PC-9 (cell line): ENCODE measurements around the gene ABR. TPM values are rescaled to one million over a fixed set of nuclear protein-coding genes. Genes with fewer than 3 reads are reported as not detected.

Source experiments
- BruUV-seq: library from RNA; stranded (reverse); fragments of 400-500 nt; replicated peaks from 2 replicates; lab custom pipeline; 2021; lab: Mats Ljungman, UMichigan
- CTCF ChIA-PET: fragments of 300-600 bp; sonication (Branson Sonifier 250); formaldehyde crosslinking; loops from one replicate; lab custom pipeline; 2022; ENCODE audit warnings: antibody characterized with exemption; lab: Charles Lee
- POLR2A ChIA-PET: fragments of 300-600 bp; sonication (Branson Sonifier 250); formaldehyde crosslinking; loops from one replicate; lab custom pipeline; 2022; ENCODE audit warnings: antibody characterized with exemption; ENCODE audit not compliant: unreplicated experiment; lab: Charles Lee
- DNase-seq, 2 experiments: peaks; one replicate each; pipeline versions ENCODE4 v3.0.0 to v3.0.0-alpha.2; 2015 to 2022; ENCODE audit warnings: mixed read lengths in 1 of 2
- H2AFZ ChIP-seq: fragments of 200-600 bp; sonication (generic); 2 replicates; pipeline ENCODE4 v1.8.1; 2017; ENCODE audit warnings: antibody characterized with exemption
- H3F3A ChIP-seq: fragments of 200-600 bp; sonication (generic); 2 replicates; pipeline ENCODE4 v1.8.1; 2017; ENCODE audit warnings: antibody characterized with exemption, mild to moderate bottlenecking, low read depth; ENCODE audit not compliant: insufficient read depth
- H3K27ac ChIP-seq: fragments of 200-600 bp; sonication (generic); 2 replicates; pipeline ENCODE4 v1.6.1; 2016; ENCODE audit warnings: mixed run types
- H3K27me3 ChIP-seq: fragments of 200-600 bp; sonication (generic); 2 replicates; pipeline ENCODE4 v1.6.1; 2016; ENCODE audit warnings: low read depth, mixed run types; ENCODE audit not compliant: insufficient read depth
- H3K36me3 ChIP-seq: fragments of 200-600 bp; sonication (generic); 2 replicates; pipeline ENCODE4 v1.6.1; 2016; ENCODE audit warnings: low read depth, mixed run types
- H3K4me1 ChIP-seq: fragments of 200-600 bp; sonication (generic); replicated peaks from 2 replicates; pipeline ENCODE4 v1.6.1; 2016; ENCODE audit warnings: mixed run types; ENCODE audit not compliant: insufficient read depth
- H3K4me2 ChIP-seq: fragments of 200-600 bp; sonication (generic); 2 replicates; pipeline ENCODE4 v1.6.1; 2017; ENCODE audit warnings: mixed run types
- H3K4me3 ChIP-seq: fragments of 200-600 bp; sonication (generic); 2 replicates; pipeline ENCODE4 v1.6.1; 2016; ENCODE audit warnings: mixed run types
- H3K79me2 ChIP-seq: fragments of 200-600 bp; sonication (generic); 2 replicates; pipeline ENCODE4 v1.6.1; 2017; ENCODE audit warnings: low read depth, mixed run types
- H3K9me2 ChIP-seq: fragments of 200-600 bp; sonication (generic); 2 replicates; pipeline ENCODE4 v1.8.1; 2017; ENCODE audit warnings: mild to moderate bottlenecking; ENCODE audit not compliant: insufficient read depth
- H3K9me3 ChIP-seq: fragments of 200-600 bp; sonication (generic); 2 replicates; pipeline ENCODE4 v1.8.1; 2016; ENCODE audit warnings: low read depth; ENCODE audit not compliant: insufficient read depth
- H4K20me1 ChIP-seq: fragments of 200-600 bp; sonication (generic); 2 replicates; pipeline ENCODE4 v1.8.1; 2017; ENCODE audit not compliant: insufficient read depth
- EZH2 ChIP-seq: fragments of 200-600 bp; sonication (generic); IDR thresholded peaks from 2 replicates; pipeline ENCODE4 v1.8.0; 2017; ENCODE audit warnings: antibody characterized with exemption, low read depth
- intact Hi-C: fragments of 100-400 bp; cut with micrococcal nuclease; formaldehyde crosslinking; loops from one replicate; pipeline ENCODE4 v1.10.0; 2022; ENCODE audit not compliant: unreplicated experiment
- total RNA-seq: library from RNA; stranded (reverse); gene quantifications from 2 replicates; pipeline ENCODE4 v1.2.3, GENCODE V29; 2021
- TF ChIP-seq, protein P1 (sequence below): fragments of 200-600 bp; sonication (generic); conservative IDR thresholded peaks from 2 replicates; pipeline ENCODE4 v1.6.1; 2017; ENCODE audit warnings: mixed run types, antibody characterized with exemption, mild to moderate bottlenecking, moderate library complexity

Gene ABR
- total RNA-seq, 1 experiment from 2014 or later, result 76.0 TPM

DNA sequence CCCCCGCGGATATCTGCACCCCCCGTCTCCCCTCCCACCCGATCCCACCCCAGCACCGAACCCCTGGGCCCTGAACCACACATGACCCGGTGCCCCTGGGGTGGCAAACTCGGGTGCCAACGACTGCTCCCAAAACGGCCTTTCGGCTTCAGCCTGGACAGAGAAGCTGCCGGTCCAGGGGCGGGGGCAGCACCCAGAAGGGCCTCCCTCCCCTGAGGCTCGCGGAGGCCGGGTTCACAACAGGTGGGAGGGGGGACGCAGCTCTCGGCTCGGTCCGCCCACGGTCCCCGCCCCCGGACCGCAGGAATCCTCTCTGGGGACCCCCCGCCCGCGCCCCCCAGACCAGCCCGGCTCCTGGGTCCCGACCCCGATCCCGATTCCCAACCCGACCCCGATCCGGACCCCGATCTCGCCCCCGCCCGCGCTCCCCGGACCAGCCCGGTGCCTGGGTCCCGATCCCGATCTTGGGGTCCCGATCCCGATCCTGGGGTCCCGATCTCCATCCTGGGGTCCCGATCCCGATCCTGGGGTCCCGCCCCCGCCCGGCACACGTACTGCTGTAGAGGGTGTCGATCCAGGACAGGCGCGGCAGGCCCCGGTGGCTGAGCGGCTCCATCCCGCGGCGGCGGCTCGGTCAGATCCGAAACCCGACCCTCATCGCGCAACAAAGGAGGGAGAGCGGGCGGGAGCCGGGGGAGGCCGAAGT lies 516 bp downstream of the ABR start:
- DNase-seq, result peak; percentile 4 to 49
- ChIA-PET CTCF (no interaction called here), POLR2A (interaction anchor here (0.5 kb wide), 1 partner anchor 106 kb away, joined by 11 read pairs; no protein-coding TSS in a partner anchor)
- Histone ChIP-seq H3F3A (no peaks in the 10 kb centered on the region; the same call in 1 of the 2 replicates), H3K4me1 (no peaks in the 10 kb centered on the region; the same call in 1 of the 2 replicates), H3K9me3 (no peaks in the 10 kb centered on the region), H3K27ac (no peak overlapping the region), H3K79me2 (no peaks in the 10 kb centered on the region), H3K4me3 (peak overlapping the region; percentile 73), H3K9me2 (no peaks in the 10 kb centered on the region), H3K36me3 (no peaks in the 10 kb centered on the region), H4K20me1 (no peaks in the 10 kb centered on the region), H2AFZ (peak overlapping the region; percentile 82), H3K4me2 (peak overlapping the region; percentile 91), H3K27me3 (peaks cover 21% of the 10 kb centered on the region)
- TF ChIP-seq, protein P1, sequence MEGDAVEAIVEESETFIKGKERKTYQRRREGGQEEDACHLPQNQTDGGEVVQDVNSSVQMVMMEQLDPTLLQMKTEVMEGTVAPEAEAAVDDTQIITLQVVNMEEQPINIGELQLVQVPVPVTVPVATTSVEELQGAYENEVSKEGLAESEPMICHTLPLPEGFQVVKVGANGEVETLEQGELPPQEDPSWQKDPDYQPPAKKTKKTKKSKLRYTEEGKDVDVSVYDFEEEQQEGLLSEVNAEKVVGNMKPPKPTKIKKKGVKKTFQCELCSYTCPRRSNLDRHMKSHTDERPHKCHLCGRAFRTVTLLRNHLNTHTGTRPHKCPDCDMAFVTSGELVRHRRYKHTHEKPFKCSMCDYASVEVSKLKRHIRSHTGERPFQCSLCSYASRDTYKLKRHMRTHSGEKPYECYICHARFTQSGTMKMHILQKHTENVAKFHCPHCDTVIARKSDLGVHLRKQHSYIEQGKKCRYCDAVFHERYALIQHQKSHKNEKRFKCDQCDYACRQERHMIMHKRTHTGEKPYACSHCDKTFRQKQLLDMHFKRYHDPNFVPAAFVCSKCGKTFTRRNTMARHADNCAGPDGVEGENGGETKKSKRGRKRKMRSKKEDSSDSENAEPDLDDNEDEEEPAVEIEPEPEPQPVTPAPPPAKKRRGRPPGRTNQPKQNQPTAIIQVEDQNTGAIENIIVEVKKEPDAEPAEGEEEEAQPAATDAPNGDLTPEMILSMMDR, result no peak
- peak; percentile 92 for TF ChIP-seq EZH2
- intact Hi-C loops, result no loop called here
- BruUV-seq, result no TSS peak

DNA sequence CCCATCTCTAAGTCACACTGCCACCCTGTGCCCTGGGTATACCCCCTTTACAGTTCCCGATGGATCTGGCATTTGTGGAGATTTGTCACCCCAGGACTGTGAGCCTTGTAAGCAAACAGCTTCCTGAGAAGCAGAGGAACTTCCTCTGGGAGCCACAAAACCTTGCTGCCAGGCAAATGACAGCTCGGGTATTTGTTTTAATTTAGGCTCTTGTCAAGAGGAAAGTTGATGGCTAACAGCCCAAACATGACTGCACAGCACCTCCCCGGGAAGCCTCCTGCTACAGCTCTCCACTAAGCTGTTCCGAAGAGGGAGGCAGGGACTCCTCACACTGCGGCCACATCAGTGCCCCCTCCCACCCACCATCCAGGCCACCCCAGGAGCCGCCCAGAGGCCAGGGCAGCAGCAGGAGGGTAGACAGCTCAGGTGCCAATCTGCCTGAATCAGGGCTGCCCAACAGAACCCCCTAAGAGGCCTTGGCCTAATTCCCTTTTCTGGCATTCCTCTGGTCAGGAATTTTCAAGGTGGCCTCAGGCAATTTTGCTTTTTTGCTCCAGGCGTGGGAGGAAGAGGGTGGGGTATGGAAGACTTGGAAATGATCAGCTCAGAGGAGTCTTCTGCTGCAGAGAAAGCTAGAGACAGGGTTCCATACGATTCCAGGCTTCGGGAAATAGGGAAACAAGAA lies 2.6 kb downstream of the ABR start:
- H3K36me3 ChIP-seq, result no peaks in the 10 kb centered on the region
- CTCF ChIA-PET, result interaction anchor here (0.9 kb wide), 1 partner anchor 119 kb away, joined by 3 read pairs; no protein-coding TSS in a partner anchor
- intact Hi-C loops, result no loop called here
- H3K9me3 ChIP-seq, result no peaks in the 10 kb centered on the region
- no peak overlapping the region for H3K27ac ChIP-seq
- BruUV-seq, result no TSS peak
- no peak overlapping the region for H3K4me3 ChIP-seq
- no peaks in the 10 kb centered on the region for H4K20me1 ChIP-seq
- peak in 1 of 2 experiments; percentile 21 for DNase-seq
- TF ChIP-seq, protein P1, result no peak
- no peak for TF ChIP-seq EZH2
- POLR2A ChIA-PET, result interaction anchor here (0.6 kb wide), 1 partner anchor 29 kb away, joined by 5 read pairs; no protein-coding TSS in a partner anchor
- H3K27me3 ChIP-seq, result peaks cover 21% of the 10 kb centered on the region
- no peaks in the 10 kb centered on the region; the same call in 1 of the 2 replicates for H3K4me1 ChIP-seq
- H3K79me2 ChIP-seq, result no peaks in the 10 kb centered on the region
- H3F3A ChIP-seq, result no peaks in the 10 kb centered on the region; the same call in 1 of the 2 replicates
- H2AFZ ChIP-seq, result no peak overlapping the region
- no peak overlapping the region for H3K4me2 ChIP-seq
- H3K9me2 ChIP-seq, result no peaks in the 10 kb centered on the region

DNA sequence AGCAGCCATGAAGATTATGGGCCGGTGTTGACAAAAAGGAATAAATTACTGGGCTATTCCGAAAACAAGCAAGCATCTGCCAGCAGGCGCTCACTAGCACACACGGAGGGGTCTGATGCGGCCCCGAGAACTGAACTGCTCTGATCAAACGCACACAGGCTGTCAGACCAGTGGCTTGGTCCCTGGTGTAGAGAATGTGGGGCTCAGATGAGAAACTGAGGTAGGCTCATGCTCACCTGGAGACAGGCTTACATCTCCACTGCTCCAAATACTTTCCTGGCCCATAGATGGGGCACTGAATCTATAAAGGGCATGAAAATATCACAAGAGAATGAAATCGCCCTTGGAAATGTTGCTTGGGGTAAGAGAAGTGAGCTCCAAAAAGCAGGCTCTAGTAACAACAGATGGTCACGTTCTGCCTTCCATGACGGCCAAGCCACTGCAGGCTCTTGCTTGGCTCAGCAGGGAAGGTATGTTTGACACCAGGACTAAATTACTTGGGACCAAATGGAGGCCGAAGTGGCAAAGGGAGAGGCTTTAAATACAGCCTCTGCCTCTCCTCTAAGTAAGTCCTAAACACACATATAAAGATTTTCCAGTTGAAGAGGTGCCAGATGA lies 5.4 kb downstream of the ABR start:
- H3K4me3 ChIP-seq, result no peak overlapping the region
- no peaks in the 10 kb centered on the region for H3K36me3 ChIP-seq
- POLR2A ChIA-PET, result interaction anchor here (0.5 kb wide), 1 partner anchor 59 kb away, joined by 3 read pairs; no protein-coding TSS in a partner anchor
- no peak for DNase-seq
- H3K79me2 ChIP-seq, result no peaks in the 10 kb centered on the region
- TF ChIP-seq, protein P1, result no peak
- no peak for TF ChIP-seq EZH2
- CTCF ChIA-PET, result interaction anchor here (0.6 kb wide), 1 partner anchor 13 kb away, joined by 3 read pairs; no protein-coding TSS in a partner anchor
- no peaks in the 10 kb centered on the region for H4K20me1 ChIP-seq
- H3F3A ChIP-seq, result no peaks in the 10 kb centered on the region; the same call in 1 of the 2 replicates
- H3K27ac ChIP-seq, result no peak overlapping the region
- no peaks in the 10 kb centered on the region for H3K9me2 ChIP-seq
- no peak overlapping the region for H3K4me2 ChIP-seq
- intact Hi-C loops, result no loop called here
- no TSS peak for BruUV-seq
- no peaks in the 10 kb centered on the region; the same call in 1 of the 2 replicates for H3K4me1 ChIP-seq
- H2AFZ ChIP-seq, result no peak overlapping the region
- H3K9me3 ChIP-seq, result no peaks in the 10 kb centered on the region
- peaks cover 8% of the 10 kb centered on the region for H3K27me3 ChIP-seq
